ENCODE results near the gene DEPDC4. TPM values are rescaled to one million over a fixed set of nuclear protein-coding genes. Genes with fewer than 3 reads are reported as not detected.

DEPDC4 gene
- total RNA-seq, 1 experiment from 2014 or later: 2.0 TPM

DNA sequence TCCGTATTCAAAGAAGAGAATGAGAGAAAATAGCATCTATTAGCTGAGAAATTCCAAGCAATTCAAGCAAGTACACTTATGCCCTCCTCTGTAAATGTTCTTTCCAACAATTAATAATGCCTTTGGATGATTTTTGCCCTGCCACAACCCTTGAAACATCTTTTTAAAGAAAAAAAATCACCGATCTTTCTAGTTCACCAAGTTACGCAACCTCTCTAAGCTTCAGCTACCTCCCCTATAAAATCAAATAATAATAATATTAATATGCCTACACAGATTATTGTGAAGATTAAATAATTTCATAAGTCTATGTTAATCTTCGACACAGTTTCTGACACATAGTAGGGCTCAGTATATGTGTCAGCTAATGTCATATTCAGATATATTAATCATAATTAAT is 19.1 kb downstream of the DEPDC4 start:
- no peaks in the 10 kb centered on the region for H3F3A ChIP-seq (ENCODE audit: low read length, unreplicated experiment)
- no peak for DNase-seq
- H3K4me2 ChIP-seq (ENCODE audit: low read length): no peak overlapping the region
- BruUV-seq (replicated peaks): no TSS peak
- TF ChIP-seq, protein P1, sequence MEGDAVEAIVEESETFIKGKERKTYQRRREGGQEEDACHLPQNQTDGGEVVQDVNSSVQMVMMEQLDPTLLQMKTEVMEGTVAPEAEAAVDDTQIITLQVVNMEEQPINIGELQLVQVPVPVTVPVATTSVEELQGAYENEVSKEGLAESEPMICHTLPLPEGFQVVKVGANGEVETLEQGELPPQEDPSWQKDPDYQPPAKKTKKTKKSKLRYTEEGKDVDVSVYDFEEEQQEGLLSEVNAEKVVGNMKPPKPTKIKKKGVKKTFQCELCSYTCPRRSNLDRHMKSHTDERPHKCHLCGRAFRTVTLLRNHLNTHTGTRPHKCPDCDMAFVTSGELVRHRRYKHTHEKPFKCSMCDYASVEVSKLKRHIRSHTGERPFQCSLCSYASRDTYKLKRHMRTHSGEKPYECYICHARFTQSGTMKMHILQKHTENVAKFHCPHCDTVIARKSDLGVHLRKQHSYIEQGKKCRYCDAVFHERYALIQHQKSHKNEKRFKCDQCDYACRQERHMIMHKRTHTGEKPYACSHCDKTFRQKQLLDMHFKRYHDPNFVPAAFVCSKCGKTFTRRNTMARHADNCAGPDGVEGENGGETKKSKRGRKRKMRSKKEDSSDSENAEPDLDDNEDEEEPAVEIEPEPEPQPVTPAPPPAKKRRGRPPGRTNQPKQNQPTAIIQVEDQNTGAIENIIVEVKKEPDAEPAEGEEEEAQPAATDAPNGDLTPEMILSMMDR (conservative IDR thresholded peaks at IDR 0.05; ENCODE audit: low read depth, low read length): no peak
- TF ChIP-seq EZH2 (IDR thresholded peaks at IDR 0.05; ENCODE audit: low read length, unreplicated experiment) (no peak), EZH2phosphoT487 (IDR thresholded peaks at IDR 0.05; ENCODE audit: borderline replicate concordance, low read length) (no peak)
- H3K4me3 ChIP-seq (ENCODE audit: low read length): no peak overlapping the region
- 0 out of 2 replicates have a peak, but pooled peaks cover 4% of the 10 kb centered on the region for H3K4me1 ChIP-seq (ENCODE audit: insufficient read depth, low read length)
- no peaks in the 10 kb centered on the region for H3K36me3 ChIP-seq (ENCODE audit: low read depth, low read length)
- H3K9ac ChIP-seq (ENCODE audit: low read length): no peak overlapping the region
- no peaks in the 10 kb centered on the region for H4K20me1 ChIP-seq (ENCODE audit: low read length)
- no peaks in the 10 kb centered on the region for H3K9me2 ChIP-seq (replicated peaks; ENCODE audit: low read length)
- ChIA-PET POLR2A (ENCODE audit: unreplicated experiment) (no interaction called here), CTCF (no interaction called here)
- no peak overlapping the region for H2AFZ ChIP-seq (ENCODE audit: low read length)
- no peak for ATAC-seq
- H3K27me3 ChIP-seq (ENCODE audit: low read length): no peaks in the 10 kb centered on the region
- H3K27ac ChIP-seq (ENCODE audit: low read length): no peak overlapping the region
- no peaks in the 10 kb centered on the region for H3K79me2 ChIP-seq (ENCODE audit: low read length)
- no peaks in the 10 kb centered on the region for H3K9me3 ChIP-seq (ENCODE audit: low read length)
- intact Hi-C loops (cut with micrococcal nuclease): no loop called here

- ChIA-PET CTCF (no interaction called here), POLR2A (ENCODE audit: unreplicated experiment) (no interaction called here)
- H3K9me2 ChIP-seq (replicated peaks; ENCODE audit: low read length): no peaks in the 10 kb centered on the region
- DNase-seq (no peak), ATAC-seq (no peak)
- no peaks in the 10 kb centered on the region for H3K4me1 ChIP-seq (ENCODE audit: insufficient read depth, low read length)
- H3K27me3 ChIP-seq (ENCODE audit: low read length): no peaks in the 10 kb centered on the region
- no peak overlapping the region for H3K4me3 ChIP-seq (ENCODE audit: low read length)
- H4K20me1 ChIP-seq (ENCODE audit: low read length): no peaks in the 10 kb centered on the region
- H3K36me3 ChIP-seq (ENCODE audit: low read depth, low read length): no peaks in the 10 kb centered on the region
- no peaks in the 10 kb centered on the region for H3F3A ChIP-seq (ENCODE audit: low read length, unreplicated experiment)
- H3K4me2 ChIP-seq (ENCODE audit: low read length): no peak overlapping the region
- H3K27ac ChIP-seq (ENCODE audit: low read length): no peak overlapping the region
- no peaks in the 10 kb centered on the region for H3K9me3 ChIP-seq (ENCODE audit: low read length)
- no peak overlapping the region for H3K9ac ChIP-seq (ENCODE audit: low read length)
- no TSS peak for BruUV-seq (replicated peaks)
- intact Hi-C loops (cut with micrococcal nuclease): no loop called here
- TF ChIP-seq EZH2 (IDR thresholded peaks at IDR 0.05; ENCODE audit: low read length, unreplicated experiment) (no peak), EZH2phosphoT487 (IDR thresholded peaks at IDR 0.05; ENCODE audit: borderline replicate concordance, low read length) (no peak)
- TF ChIP-seq, protein P1 (conservative IDR thresholded peaks at IDR 0.05; ENCODE audit: low read depth, low read length): no peak
- H3K79me2 ChIP-seq (ENCODE audit: low read length): no peaks in the 10 kb centered on the region
- H2AFZ ChIP-seq (ENCODE audit: low read length): no peak overlapping the region
Measured at GRCh38 chr12:100243137-100243536, 23.7 kb downstream of the DEPDC4 start.

GRCh38 chr12:100239589-100239988 is 27.3 kb downstream of the DEPDC4 start:
- Histone ChIP-seq H3K4me3 (ENCODE audit: low read length) (no peak overlapping the region), H3K9ac (ENCODE audit: low read length) (no peak overlapping the region), H3K4me2 (ENCODE audit: low read length) (no peak overlapping the region), H3K9me2 (replicated peaks; ENCODE audit: low read length) (no peaks in the 10 kb centered on the region), H3K27me3 (ENCODE audit: low read length) (no peaks in the 10 kb centered on the region), H4K20me1 (ENCODE audit: low read length) (no peaks in the 10 kb centered on the region), H3K9me3 (ENCODE audit: low read length) (no peaks in the 10 kb centered on the region), H3F3A (ENCODE audit: low read length, unreplicated experiment) (no peaks in the 10 kb centered on the region), H3K79me2 (ENCODE audit: low read length) (no peaks in the 10 kb centered on the region), H3K36me3 (ENCODE audit: low read depth, low read length) (no peaks in the 10 kb centered on the region), H2AFZ (ENCODE audit: low read length) (no peak overlapping the region), H3K27ac (ENCODE audit: low read length) (no peak overlapping the region), H3K4me1 (ENCODE audit: insufficient read depth, low read length) (peaks cover 1% of the 10 kb centered on the region)
- DNase-seq: no peak
- ChIA-PET CTCF (no interaction called here), POLR2A (ENCODE audit: unreplicated experiment) (no interaction called here)
- no TSS peak for BruUV-seq (replicated peaks)
- intact Hi-C loops (cut with micrococcal nuclease): no loop called here
- TF ChIP-seq EZH2 (IDR thresholded peaks at IDR 0.05; ENCODE audit: low read length, unreplicated experiment): no peak
- ATAC-seq: no peak
